GM23338 (cell line): ENCODE results near the gene COL9A2.

Experiments used
- EZH2 ChIP-seq: fragments of 200-600 bp; sonication (generic); IDR thresholded peaks from one replicate; pipeline ENCODE4 v1.8.0; 2017; ENCODE audit warnings: antibody characterized with exemption, mild to moderate bottlenecking, low read depth; ENCODE audit not compliant: unreplicated experiment
- TF ChIP-seq, protein P1 (sequence below), 2 experiments: fragments of 200-600 bp in 1 of 2; sonication (generic) in 1 of 2; conservative IDR thresholded peaks; 2 replicates each; pipeline versions ENCODE4 v1.5.1 to v1.6.1; 2016 to 2017; ENCODE audit warnings: antibody characterized with exemption in 2 of 2, low read depth in 2 of 2, mild to moderate bottlenecking in 2 of 2, moderate library complexity in 1 of 2

DNA sequence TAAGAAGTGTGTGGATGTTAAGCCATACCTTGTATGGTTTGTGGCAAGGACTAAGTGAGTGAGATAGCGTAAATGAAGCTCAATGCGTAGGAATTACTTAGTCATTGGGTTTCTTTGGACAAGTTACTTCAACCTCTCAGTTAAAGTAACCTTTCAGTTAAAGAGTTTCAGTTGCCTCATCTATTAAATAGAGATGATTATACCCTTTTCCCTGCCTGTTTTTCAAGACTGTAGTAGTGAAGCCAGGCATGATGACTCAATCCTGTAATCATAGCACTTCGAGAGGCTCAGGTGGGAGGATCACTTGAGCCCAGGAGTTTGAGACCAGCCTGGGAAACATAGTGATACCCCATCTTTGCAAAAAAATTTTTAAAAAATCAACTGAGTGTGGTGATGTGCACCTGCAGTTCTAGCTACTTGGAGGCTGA is 52.7 kb downstream of the COL9A2 start:
- TF ChIP-seq EZH2: no peak
- TF ChIP-seq, protein P1, sequence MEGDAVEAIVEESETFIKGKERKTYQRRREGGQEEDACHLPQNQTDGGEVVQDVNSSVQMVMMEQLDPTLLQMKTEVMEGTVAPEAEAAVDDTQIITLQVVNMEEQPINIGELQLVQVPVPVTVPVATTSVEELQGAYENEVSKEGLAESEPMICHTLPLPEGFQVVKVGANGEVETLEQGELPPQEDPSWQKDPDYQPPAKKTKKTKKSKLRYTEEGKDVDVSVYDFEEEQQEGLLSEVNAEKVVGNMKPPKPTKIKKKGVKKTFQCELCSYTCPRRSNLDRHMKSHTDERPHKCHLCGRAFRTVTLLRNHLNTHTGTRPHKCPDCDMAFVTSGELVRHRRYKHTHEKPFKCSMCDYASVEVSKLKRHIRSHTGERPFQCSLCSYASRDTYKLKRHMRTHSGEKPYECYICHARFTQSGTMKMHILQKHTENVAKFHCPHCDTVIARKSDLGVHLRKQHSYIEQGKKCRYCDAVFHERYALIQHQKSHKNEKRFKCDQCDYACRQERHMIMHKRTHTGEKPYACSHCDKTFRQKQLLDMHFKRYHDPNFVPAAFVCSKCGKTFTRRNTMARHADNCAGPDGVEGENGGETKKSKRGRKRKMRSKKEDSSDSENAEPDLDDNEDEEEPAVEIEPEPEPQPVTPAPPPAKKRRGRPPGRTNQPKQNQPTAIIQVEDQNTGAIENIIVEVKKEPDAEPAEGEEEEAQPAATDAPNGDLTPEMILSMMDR (conservative IDR thresholded peaks at IDR 0.05; ENCODE audit: low read depth in 2 of 2): no peak
